Activated CD4-positive, alpha-beta T cell treated with anti-CD3 and anti-CD28 coated beads, Interleukin-2, amount 50 U/mL, for 24 hours (primary cell): ENCODE measurements around the gene SREBF2.

Source experiments
- DNase-seq, 2 donors: peaks; one replicate each; pipeline ENCODE4 v3.0.0-alpha.2; 2020; ENCODE audit warnings: low read depth in 1 of 2, low spot score in 1 of 2

Gene SREBF2

GRCh38 chr22:41919357-41920224 lies 86.7 kb downstream of the SREBF2 start:
- no peak for DNase-seq

- no peak for DNase-seq
Observed at GRCh38 chr22:41920271-41920976, 87.5 kb downstream of the SREBF2 start.

GRCh38 chr22:41922328-41922727 lies 89.4 kb downstream of the SREBF2 start:
- no peak for DNase-seq

GRCh38 chr22:41922940-41923594 lies 90.2 kb downstream of the SREBF2 start:
- DNase-seq, result no peak

- DNase-seq, result no peak
Observed at GRCh38 chr22:41923595-41924276, 90.8 kb downstream of the SREBF2 start.

- peak; percentile 61 to 62 for DNase-seq
Observed at GRCh38 chr22:41925783-41926460, 93.0 kb downstream of the SREBF2 start.

GRCh38 chr22:41927813-41928212 lies 94.9 kb downstream of the SREBF2 start:
- DNase-seq, result no peak

- no peak for DNase-seq
Observed at GRCh38 chr22:41928593-41929417, 95.9 kb downstream of the SREBF2 start.

- no peak for DNase-seq
Observed at GRCh38 chr22:41929418-41929810, 96.5 kb downstream of the SREBF2 start.

- no peak for DNase-seq
Observed at GRCh38 chr22:41931701-41932269, 98.9 kb downstream of the SREBF2 start.

GRCh38 chr22:41932353-41932752 lies 99.4 kb downstream of the SREBF2 start:
- no peak for DNase-seq

GRCh38 chr22:41933411-41934177 lies 100.7 kb downstream of the SREBF2 start:
- no peak for DNase-seq

GRCh38 chr22:41934284-41935014 lies 101.5 kb downstream of the SREBF2 start:
- no peak for DNase-seq

- no peak for DNase-seq
Observed at GRCh38 chr22:41935015-41935351, 102.1 kb downstream of the SREBF2 start.

- no peak for DNase-seq
Observed at GRCh38 chr22:41935509-41935908, 102.6 kb downstream of the SREBF2 start.

- no peak for DNase-seq
Observed at GRCh38 chr22:41936894-41937169, 103.9 kb downstream of the SREBF2 start.

GRCh38 chr22:41939981-41940831 lies 107.3 kb downstream of the SREBF2 start:
- DNase-seq, result peak; percentile 85 to 97
